ENCODE measurements around the gene CCDC51. TPM values are rescaled to one million over a fixed set of nuclear protein-coding genes. Genes with fewer than 3 reads are reported as not detected.
A peak's percentile ranks its signal among the peaks of the same experiment; 100 is the strongest.

CCDC51 gene
- total and polyA plus RNA-seq, 7 experiments from 2014 or later: 3.6 to 16.5 (median 7.1) TPM

- ATAC-seq (no peak), DNase-seq (no peak)
- no peaks in the 10 kb centered on the region for H3K27me3 ChIP-seq (ENCODE audit: control insufficient read depth in 2 of 2, insufficient read depth in 2 of 2, low read length in 2 of 2)
- H3K4me3 ChIP-seq (ENCODE audit: low read length): peak overlapping the region; percentile 31
- peaks cover 46 to 51% of the 10 kb centered on the region in 2 donors for H3K4me1 ChIP-seq (ENCODE audit: control insufficient read depth in 2 of 2, insufficient read depth in 2 of 2, low read length in 2 of 2)
- ChIA-PET CTCF (interaction anchor here (0.6 to 3.3 kb wide), 8 partner anchors 10 to 73 kb away, joined by 3 to 22 read pairs (median 8); no protein-coding TSS in a partner anchor), POLR2A (interaction anchor here (0.5 to 3.9 kb wide), 19 partner anchors 8 to 84 kb away, joined by 3 to 28 read pairs (median 5); partner anchors contain the start of genes ATRIP, CCDC51, PFKFB4 and SHISA5)
- peaks cover 40 to 77% (median 64%) of the 10 kb centered on the region in 7 donors for H3K4me1 Mint-ChIP-seq
- peaks cover 0 to 30% (median 3%) of the 10 kb centered on the region in 5 donors for H3K36me3 Mint-ChIP-seq
- peak overlapping the region; percentile 95 for H3K27ac ChIP-seq (ENCODE audit: low read depth, low read length)
- peaks cover 0 to 2% (median 0%) of the 10 kb centered on the region in 11 donors for H3K9me3 Mint-ChIP-seq
- intact Hi-C loops (cut with micrococcal nuclease): loop anchor here (1.0 to 10.0 kb wide), 7 partner anchors 27 to 1821 kb away; partner anchors contain the start of genes CCDC51 (in 2 of the 2), PFKFB4 (in 2 of the 2), TMA7 (in 2 of the 2) and ATRIP (in 1 of the 2)
- no peaks in the 10 kb centered on the region for H3K9me3 ChIP-seq (ENCODE audit: control insufficient read depth in 2 of 3, low read length in 3 of 3)
- peak overlapping the region; percentile 76 to 100 (median 93) for H3K4me3 Mint-ChIP-seq
- peaks cover 0 to 2% (median 0%) of the 10 kb centered on the region in 5 donors for H3K27me3 Mint-ChIP-seq
- peaks cover 0 to 18% (median 0%) of the 10 kb centered on the region in 3 experiments for H3K36me3 ChIP-seq (ENCODE audit: control insufficient read depth in 2 of 3, insufficient read depth in 3 of 3, low read length in 3 of 3)
- H3K27ac Mint-ChIP-seq: peak overlapping the region; percentile 90 to 100 (median 99)
Observed at GRCh38 chr3:48473617-48473952, 33.7 kb upstream of the CCDC51 start.

- Mint-ChIP-seq H3K27ac (peak overlapping the region; percentile 90 to 100 (median 99)), H3K4me1 (peaks cover 41 to 75% (median 64%) of the 10 kb centered on the region in 7 donors), H3K9me3 (peaks cover 0 to 2% (median 0%) of the 10 kb centered on the region in 11 donors), H3K4me3 (peak overlapping the region; percentile 87 to 100 (median 94)), H3K36me3 (peaks cover 0 to 30% (median 4%) of the 10 kb centered on the region in 5 donors), H3K27me3 (peaks cover 0 to 2% (median 0%) of the 10 kb centered on the region in 5 donors)
- ChIA-PET CTCF (interaction anchor here (1.0 to 3.3 kb wide), 8 partner anchors 9 to 72 kb away, joined by 3 to 22 read pairs (median 7); no protein-coding TSS in a partner anchor), POLR2A (interaction anchor here (0.5 to 3.9 kb wide), 25 partner anchors 9 to 85 kb away, joined by 3 to 28 read pairs (median 5); partner anchors contain the start of genes ATRIP, CCDC51, PFKFB4 and SHISA5)
- peaks cover 0 to 23% (median 0%) of the 10 kb centered on the region in 3 experiments for H3K36me3 ChIP-seq (ENCODE audit: control insufficient read depth in 2 of 3, insufficient read depth in 3 of 3, low read length in 3 of 3)
- intact Hi-C loops (cut with micrococcal nuclease): loop anchor here (1.0 to 10.0 kb wide), 7 partner anchors 27 to 1822 kb away; partner anchors contain the start of genes CCDC51 (in 2 of the 2), PFKFB4 (in 2 of the 2), TMA7 (in 2 of the 2) and ATRIP (in 1 of the 2)
- H3K9me3 ChIP-seq (ENCODE audit: control insufficient read depth in 2 of 3, low read length in 3 of 3): no peaks in the 10 kb centered on the region
- no peaks in the 10 kb centered on the region for H3K27me3 ChIP-seq (ENCODE audit: control insufficient read depth in 2 of 2, insufficient read depth in 2 of 2, low read length in 2 of 2)
- H3K4me1 ChIP-seq (ENCODE audit: control insufficient read depth in 2 of 2, insufficient read depth in 2 of 2, low read length in 2 of 2): peaks cover 46 to 54% of the 10 kb centered on the region in 2 donors
- peak overlapping the region; percentile 92 for H3K4me3 ChIP-seq (ENCODE audit: low read length)
- DNase-seq: peak; percentile 79 to 98 (median 95)
- peak overlapping the region; percentile 95 for H3K27ac ChIP-seq (ENCODE audit: low read depth, low read length)
- peak; percentile 93 for ATAC-seq
Observed at GRCh38 chr3:48472923-48473616, 33.2 kb upstream of the CCDC51 start.

GRCh38 chr3:48472673-48472922 is 32.7 kb upstream of the CCDC51 start:
- Mint-ChIP-seq H3K27ac (peak overlapping the region; percentile 90 to 100 (median 99)), H3K9me3 (peaks cover 0 to 2% (median 0%) of the 10 kb centered on the region in 11 donors), H3K4me3 (peak overlapping the region; percentile 87 to 100 (median 94)), H3K4me1 (peaks cover 41 to 75% (median 64%) of the 10 kb centered on the region in 7 donors), H3K36me3 (peaks cover 0 to 32% (median 9%) of the 10 kb centered on the region in 5 donors), H3K27me3 (peaks cover 0 to 2% (median 0%) of the 10 kb centered on the region in 5 donors)
- ChIA-PET POLR2A (interaction anchor here (0.7 to 3.9 kb wide), 21 partner anchors 9 to 85 kb away, joined by 3 to 28 read pairs (median 5); partner anchors contain the start of genes ATRIP, CCDC51, SHISA5 and TMA7), CTCF (interaction anchor here (0.6 to 3.3 kb wide), 8 partner anchors 9 to 72 kb away, joined by 3 to 22 read pairs (median 7); no protein-coding TSS in a partner anchor)
- H3K4me3 ChIP-seq (ENCODE audit: low read length): peak overlapping the region; percentile 92
- intact Hi-C loops (cut with micrococcal nuclease): loop anchor here (2.0 to 10.0 kb wide), 3 partner anchors 84 to 1822 kb away; partner anchors contain the start of genes HYAL3 (in 1 of the 2), IFRD2 (in 1 of the 2), NAA80 (in 1 of the 2) and PFKFB4 (in 1 of the 2)
- ATAC-seq (peak; percentile 15), DNase-seq (no peak)
- peak overlapping the region; percentile 95 for H3K27ac ChIP-seq (ENCODE audit: low read depth, low read length)
- no peaks in the 10 kb centered on the region for H3K9me3 ChIP-seq (ENCODE audit: control insufficient read depth in 2 of 3, low read length in 3 of 3)
- peaks cover 46 to 54% of the 10 kb centered on the region in 2 donors for H3K4me1 ChIP-seq (ENCODE audit: control insufficient read depth in 2 of 2, insufficient read depth in 2 of 2, low read length in 2 of 2)
- H3K27me3 ChIP-seq (ENCODE audit: control insufficient read depth in 2 of 2, insufficient read depth in 2 of 2, low read length in 2 of 2): no peaks in the 10 kb centered on the region
- H3K36me3 ChIP-seq (ENCODE audit: control insufficient read depth in 2 of 3, insufficient read depth in 3 of 3, low read length in 3 of 3): peaks cover 0 to 28% (median 3%) of the 10 kb centered on the region in 3 experiments

- ChIA-PET POLR2A (interaction anchor here (0.6 to 1.7 kb wide), 13 partner anchors 9 to 938 kb away, joined by 3 to 6 read pairs (median 3); partner anchors contain the start of genes ATRIP and SHISA5), CTCF (interaction anchor here (1.2 to 3.3 kb wide), 4 partner anchors 34 to 80 kb away, joined by 4 to 10 read pairs (median 4); no protein-coding TSS in a partner anchor)
- Histone ChIP-seq H3K9me3 (ENCODE audit: control insufficient read depth in 2 of 3, low read length in 3 of 3) (no peaks in the 10 kb centered on the region), H3K27me3 (ENCODE audit: control insufficient read depth in 2 of 2, insufficient read depth in 2 of 2, low read length in 2 of 2) (no peaks in the 10 kb centered on the region), H3K36me3 (ENCODE audit: control insufficient read depth in 2 of 3, insufficient read depth in 3 of 3, low read length in 3 of 3) (peaks cover 0 to 34% (median 5%) of the 10 kb centered on the region in 3 experiments), H3K4me1 (ENCODE audit: control insufficient read depth in 2 of 2, insufficient read depth in 2 of 2, low read length in 2 of 2) (peaks cover 61% of the 10 kb centered on the region in 2 donors), H3K27ac (ENCODE audit: low read depth, low read length) (peak overlapping the region; percentile 95), H3K4me3 (ENCODE audit: low read length) (no peak overlapping the region)
- peaks cover 0 to 45% (median 10%) of the 10 kb centered on the region in 5 donors for H3K36me3 Mint-ChIP-seq
- H3K9me3 Mint-ChIP-seq: peaks cover 0 to 2% (median 0%) of the 10 kb centered on the region in 11 donors
- no peak for ATAC-seq
- H3K27ac Mint-ChIP-seq: peak overlapping the region; percentile 65 to 99 (median 90)
- peaks cover 0 to 2% (median 0%) of the 10 kb centered on the region in 5 donors for H3K27me3 Mint-ChIP-seq
- DNase-seq: no peak
- H3K4me3 Mint-ChIP-seq: peak overlapping the region; percentile 69 to 98 (median 80)
- intact Hi-C loops (cut with micrococcal nuclease): loop anchor here in 1 of 2 donors (5.0 to 10.0 kb wide), 2 partner anchors 622 to 1825 kb away; partner anchors contain the start of genes HYAL3, IFRD2, NAA80 and QRICH1
- peaks cover 41 to 77% (median 73%) of the 10 kb centered on the region in 7 donors for H3K4me1 Mint-ChIP-seq
Observed at GRCh38 chr3:48470286-48470685, 30.4 kb upstream of the CCDC51 start.

- H3K27me3 ChIP-seq (ENCODE audit: control insufficient read depth in 2 of 2, insufficient read depth in 2 of 2, low read length in 2 of 2): no peaks in the 10 kb centered on the region
- peaks cover 0 to 41% (median 10%) of the 10 kb centered on the region in 5 donors for H3K36me3 Mint-ChIP-seq
- POLR2A ChIA-PET: interaction anchor here (0.5 to 1.7 kb wide), 12 partner anchors 9 to 76 kb away, joined by 3 to 5 read pairs (median 3); partner anchors contain the start of genes ATRIP, CCDC51, SHISA5 and TMA7
- peaks cover 0 to 2% (median 0%) of the 10 kb centered on the region in 11 donors for H3K9me3 Mint-ChIP-seq
- H3K9me3 ChIP-seq (ENCODE audit: control insufficient read depth in 2 of 3, low read length in 3 of 3): no peaks in the 10 kb centered on the region
- H3K36me3 ChIP-seq (ENCODE audit: control insufficient read depth in 2 of 3, insufficient read depth in 3 of 3, low read length in 3 of 3): peaks cover 0 to 34% (median 5%) of the 10 kb centered on the region in 3 experiments
- peaks cover 33 to 75% (median 67%) of the 10 kb centered on the region in 7 donors for H3K4me1 Mint-ChIP-seq
- H3K4me3 Mint-ChIP-seq: peak overlapping the region; percentile 69 to 98 (median 80)
- ATAC-seq: no peak
- DNase-seq: no peak
- no peak overlapping the region for H3K4me3 ChIP-seq (ENCODE audit: low read length)
- peak overlapping the region; percentile 95 for H3K27ac ChIP-seq (ENCODE audit: low read depth, low read length)
- intact Hi-C loops (cut with micrococcal nuclease): loop anchor here in 1 of 2 donors (5.0 kb wide), 1 partner anchor 78 kb away; no protein-coding TSS in a partner anchor
- H3K4me1 ChIP-seq (ENCODE audit: control insufficient read depth in 2 of 2, insufficient read depth in 2 of 2, low read length in 2 of 2): peaks cover 63 to 66% of the 10 kb centered on the region in 2 donors
- peak overlapping the region; percentile 81 to 99 (median 90) for H3K27ac Mint-ChIP-seq
- CTCF ChIA-PET: interaction anchor here (0.6 to 3.3 kb wide), 7 partner anchors 9 to 285 kb away, joined by 3 to 10 read pairs (median 4); partner anchors contain the start of gene ATRIP
- H3K27me3 Mint-ChIP-seq: peaks cover 0 to 2% (median 0%) of the 10 kb centered on the region in 5 donors
Observed at GRCh38 chr3:48469046-48469915, 29.4 kb upstream of the CCDC51 start.

Measured in naive thymus-derived CD4-positive, alpha-beta T cell (primary cell).